CD14-positive monocyte (primary cell): ENCODE measurements around the gene SLC4A11. TPM values are rescaled to one million over a fixed set of nuclear protein-coding genes. Genes with fewer than 3 reads are reported as not detected.

Source experiments
- DNase-seq, 3 donors: peaks; one replicate each; pipeline ENCODE4 v3.0.0-alpha.2; 2011 to 2022
- H2AFZ ChIP-seq: 2 replicates; pipeline ENCODE4 v1.6.0; 2012; ENCODE audit warnings: mild to moderate bottlenecking, low read depth, low read length, inconsistent platforms; ENCODE audit not compliant: insufficient read depth, poor library complexity, severe bottlenecking
- H3K27ac ChIP-seq, 2 donors: 1 replicate in 1 of 2; 2 replicates in 1 of 2; pipeline ENCODE4 v1.5.1; 2012 to 2013; ENCODE audit warnings: low read length in 2 of 2, control low read depth in 1 of 2, inconsistent platforms in 1 of 2, low read depth in 1 of 2, mild to moderate bottlenecking in 1 of 2
- H3K27me3 ChIP-seq, 2 donors: one replicate each; pipeline versions ENCODE4 v1.6.0 to v1.6.1; 2011 to 2013; ENCODE audit warnings: low read length in 2 of 2; ENCODE audit not compliant: control insufficient read depth in 2 of 2, insufficient read depth in 2 of 2
- H3K36me3 ChIP-seq, 2 donors: replicated peaks in 1 of 2; 1 replicate in 1 of 2; 2 replicates in 1 of 2; pipeline versions ENCODE4 v1.5.1 to v1.6.1; 2012 to 2013; ENCODE audit warnings: low read length in 2 of 2, control low read depth in 1 of 2, inconsistent platforms in 1 of 2, mild to moderate bottlenecking in 1 of 2; ENCODE audit not compliant: insufficient read depth in 2 of 2, control insufficient read depth in 1 of 2
- H3K4me1 ChIP-seq, 2 donors: 1 replicate in 1 of 2; 2 replicates in 1 of 2; pipeline versions ENCODE4 v1.5.1 to v1.6.1; 2012 to 2013; ENCODE audit warnings: low read length in 2 of 2, control low read depth in 1 of 2, inconsistent platforms in 1 of 2, mild to moderate bottlenecking in 1 of 2, moderate library complexity in 1 of 2; ENCODE audit not compliant: insufficient read depth in 2 of 2, control insufficient read depth in 1 of 2
- H3K4me2 ChIP-seq: replicated peaks from 2 replicates; pipeline ENCODE3; 2012; ENCODE audit warnings: low read length, moderate library complexity, mild to moderate bottlenecking; ENCODE audit not compliant: poor library complexity, severe bottlenecking; ENCODE audit errors: extremely low read depth
- H3K4me3 ChIP-seq, 3 experiments: fragments of 200-600 bp in 1 of 3; sonication (generic) in 1 of 3; replicated peaks in 1 of 3; 1 replicate in 2 of 3; 2 replicates in 1 of 3; pipeline ENCODE4 v1.5.1; 2011 to 2013; ENCODE audit warnings: low read length in 3 of 3, mild to moderate bottlenecking in 3 of 3, control low read depth in 2 of 3, low read depth in 2 of 3, inconsistent platforms in 1 of 3, moderate library complexity in 1 of 3
- H3K79me2 ChIP-seq: 2 replicates; pipeline ENCODE4 v1.6.0; 2012; ENCODE audit warnings: mild to moderate bottlenecking, control low read depth, inconsistent platforms, low read length, moderate library complexity; ENCODE audit not compliant: insufficient read depth
- H3K9ac ChIP-seq: 2 replicates; pipeline ENCODE4 v1.6.0; 2017; ENCODE audit warnings: low read length, mild to moderate bottlenecking; ENCODE audit not compliant: insufficient read depth, poor library complexity, severe bottlenecking
- H3K9me3 ChIP-seq, 2 donors: replicated peaks in 1 of 2; 1 replicate in 1 of 2; 2 replicates in 1 of 2; pipeline versions ENCODE4 v1.5.1 to v1.6.1; 2012 to 2013; ENCODE audit warnings: low read length in 2 of 2, control low read depth in 1 of 2; ENCODE audit not compliant: control insufficient read depth in 1 of 2, insufficient read depth in 1 of 2
- H4K20me1 ChIP-seq: 2 replicates; pipeline ENCODE4 v1.6.0; 2012; ENCODE audit warnings: mild to moderate bottlenecking, low read length, control low read depth, moderate library complexity; ENCODE audit not compliant: insufficient read depth
- H3K27ac Mint-ChIP-seq, 7 donors: one replicate each; pipeline ENCODE4 v1.8.0; 2020; ENCODE audit warnings: mild to moderate bottlenecking in 7 of 7, mixed read lengths in 7 of 7, moderate library complexity in 6 of 7, inconsistent platforms in 2 of 7
- H3K27me3 Mint-ChIP-seq, 3 donors: one replicate each; pipeline ENCODE4 v1.8.0; 2021 to 2022; ENCODE audit warnings: low read depth in 3 of 3, mild to moderate bottlenecking in 3 of 3, mixed read lengths in 3 of 3, moderate library complexity in 3 of 3, inconsistent platforms in 1 of 3
- H3K36me3 Mint-ChIP-seq, 2 donors: one replicate each; pipeline ENCODE4 v1.8.0; 2020; ENCODE audit warnings: mixed read lengths in 2 of 2, inconsistent platforms in 1 of 2, mild to moderate bottlenecking in 1 of 2
- H3K4me1 Mint-ChIP-seq: one replicate; pipeline ENCODE4 v1.8.0; 2020; ENCODE audit warnings: mild to moderate bottlenecking, mixed read lengths
- H3K4me3 Mint-ChIP-seq, 2 donors: one replicate each; pipeline ENCODE4 v1.8.0; 2020; ENCODE audit warnings: mild to moderate bottlenecking in 2 of 2, mixed read lengths in 2 of 2, moderate library complexity in 1 of 2
- H3K9me3 Mint-ChIP-seq, 7 donors: one replicate each; pipeline ENCODE4 v1.8.0; 2020 to 2022; ENCODE audit warnings: mixed read lengths in 7 of 7, mild to moderate bottlenecking in 6 of 7, moderate library complexity in 6 of 7, inconsistent platforms in 2 of 7
- WGBS: methylation state at CpG from one replicate; pipeline ENCODE4 v1.1.5; 2013; ENCODE audit warnings: missing lambda C conversion rate; ENCODE audit not compliant: insufficient coverage; 5-methylcytosine and 5-hydroxymethylcytosine counted together
- intact Hi-C, 2 donors: fragments of 100-400 bp; cut with micrococcal nuclease; formaldehyde crosslinking; loops; one replicate each; pipeline versions ENCODE4 v1.15.0 to v1.15.1; 2023
- polyA plus RNA-seq, 3 donors: library from polyadenylated mRNA; depleted of rRNA in 1 of 3; unstranded in 2 of 3; stranded (reverse) in 1 of 3; fragments of 300-500 nt in 2 of 3; fragments of >200 nt in 1 of 3; fragmentation: Illumina TruSeq in 2 of 3; gene quantifications; 1 replicate in 2 of 3; 2 replicates in 1 of 3; pipeline ENCODE4 v1.2.3, GENCODE V29; 2012 to 2021
- TF ChIP-seq, protein P1 (sequence below): fragments of 200-600 bp; IDR thresholded peaks from one replicate; pipeline ENCODE4 v1.8.0; 2022; ENCODE audit warnings: antibody characterized with exemption, mild to moderate bottlenecking

The SLC4A11 gene
- polyA plus RNA-seq, 3 donors, result 0.11 to 0.33 TPM; not detected in 1

DNA sequence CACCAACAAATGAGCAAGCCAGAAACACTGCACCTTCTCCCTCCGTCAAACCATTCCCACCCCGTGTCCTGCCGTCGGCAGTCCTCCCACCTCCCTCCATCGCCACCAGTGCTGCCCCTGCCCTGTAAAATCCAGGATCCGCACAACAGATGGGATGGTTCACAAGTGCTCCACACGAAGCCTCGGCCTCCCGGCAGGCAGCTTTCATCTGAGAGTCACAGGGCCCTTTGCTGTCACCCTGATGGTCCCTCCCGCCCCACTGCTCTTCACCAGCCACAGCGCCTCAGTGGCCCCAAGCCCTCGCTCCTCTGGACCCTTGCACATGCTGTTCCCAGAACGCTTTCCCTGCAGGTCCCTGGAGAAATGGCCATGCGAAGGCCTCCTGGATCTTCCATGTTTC, 12.1 kb downstream of the SLC4A11 start:
- no peak overlapping the region for H2AFZ ChIP-seq
- H3K4me3 ChIP-seq, result no peak overlapping the region
- H3K36me3 Mint-ChIP-seq, result peaks cover 23 to 37% of the 10 kb centered on the region in 2 donors
- DNase-seq, result no peak
- peak overlapping the region in 2 of 7 donors; percentile 55 to 58 for H3K27ac Mint-ChIP-seq
- H3K36me3 ChIP-seq, result peaks cover 17 to 28% of the 10 kb centered on the region in 2 donors
- no peaks in the 10 kb centered on the region for H3K9me3 ChIP-seq
- intact Hi-C loops, result no loop called here
- H3K9me3 Mint-ChIP-seq, result no peaks in the 10 kb centered on the region
- H4K20me1 ChIP-seq, result no peaks in the 10 kb centered on the region
- H3K4me2 ChIP-seq, result no peak overlapping the region
- peaks cover 5% of the 10 kb centered on the region for H3K4me1 Mint-ChIP-seq
- H3K27me3 ChIP-seq, result no peaks in the 10 kb centered on the region
- no peak overlapping the region for H3K4me3 Mint-ChIP-seq
- H3K27ac ChIP-seq, result no peak overlapping the region
- H3K9ac ChIP-seq, result no peak overlapping the region
- TF ChIP-seq, protein P1, sequence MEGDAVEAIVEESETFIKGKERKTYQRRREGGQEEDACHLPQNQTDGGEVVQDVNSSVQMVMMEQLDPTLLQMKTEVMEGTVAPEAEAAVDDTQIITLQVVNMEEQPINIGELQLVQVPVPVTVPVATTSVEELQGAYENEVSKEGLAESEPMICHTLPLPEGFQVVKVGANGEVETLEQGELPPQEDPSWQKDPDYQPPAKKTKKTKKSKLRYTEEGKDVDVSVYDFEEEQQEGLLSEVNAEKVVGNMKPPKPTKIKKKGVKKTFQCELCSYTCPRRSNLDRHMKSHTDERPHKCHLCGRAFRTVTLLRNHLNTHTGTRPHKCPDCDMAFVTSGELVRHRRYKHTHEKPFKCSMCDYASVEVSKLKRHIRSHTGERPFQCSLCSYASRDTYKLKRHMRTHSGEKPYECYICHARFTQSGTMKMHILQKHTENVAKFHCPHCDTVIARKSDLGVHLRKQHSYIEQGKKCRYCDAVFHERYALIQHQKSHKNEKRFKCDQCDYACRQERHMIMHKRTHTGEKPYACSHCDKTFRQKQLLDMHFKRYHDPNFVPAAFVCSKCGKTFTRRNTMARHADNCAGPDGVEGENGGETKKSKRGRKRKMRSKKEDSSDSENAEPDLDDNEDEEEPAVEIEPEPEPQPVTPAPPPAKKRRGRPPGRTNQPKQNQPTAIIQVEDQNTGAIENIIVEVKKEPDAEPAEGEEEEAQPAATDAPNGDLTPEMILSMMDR, result no peak
- H3K79me2 ChIP-seq, result no peaks in the 10 kb centered on the region
- peaks cover 0 to 1% (median 0%) of the 10 kb centered on the region in 3 donors for H3K27me3 Mint-ChIP-seq
- peaks cover 0 to 6% of the 10 kb centered on the region in 2 donors for H3K4me1 ChIP-seq
- WGBS, result 97% methylated on average over 13 of the region's 14 CpGs

DNA sequence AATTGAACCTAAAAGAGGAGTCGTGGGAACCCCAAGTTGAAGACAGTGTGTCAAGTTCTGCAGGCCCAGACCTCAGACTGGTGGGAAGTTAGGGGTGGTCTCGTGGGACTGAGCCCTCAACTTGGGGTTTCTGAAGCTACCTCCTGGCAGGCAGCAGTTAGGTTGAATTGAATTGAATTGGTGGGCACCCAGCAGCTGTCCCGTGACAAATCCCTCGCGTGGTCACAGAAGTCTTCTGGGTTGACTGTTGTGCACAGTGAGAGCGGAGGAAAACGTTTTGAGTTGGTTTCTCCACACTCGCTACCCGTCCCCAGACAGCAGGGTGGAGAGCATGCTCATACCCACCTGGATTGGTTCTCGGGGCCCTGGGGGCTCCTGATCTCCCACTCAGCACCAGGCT, 12.9 kb downstream of the SLC4A11 start:
- Mint-ChIP-seq H3K4me1 (peaks cover 5% of the 10 kb centered on the region), H3K27me3 (peaks cover 0 to 2% (median 0%) of the 10 kb centered on the region in 3 donors), H3K27ac (no peak overlapping the region), H3K9me3 (no peaks in the 10 kb centered on the region), H3K36me3 (peaks cover 31 to 45% of the 10 kb centered on the region in 2 donors), H3K4me3 (no peak overlapping the region)
- no peak overlapping the region for H3K4me2 ChIP-seq
- WGBS, result 94% methylated on average over 9 of the region's 10 CpGs
- TF ChIP-seq, protein P1, result no peak
- no peaks in the 10 kb centered on the region for H3K27me3 ChIP-seq
- H3K9me3 ChIP-seq, result no peaks in the 10 kb centered on the region
- H3K27ac ChIP-seq, result no peak overlapping the region
- no peak overlapping the region for H2AFZ ChIP-seq
- no peaks in the 10 kb centered on the region for H4K20me1 ChIP-seq
- intact Hi-C loops, result no loop called here
- peaks cover 24 to 36% of the 10 kb centered on the region in 2 donors for H3K36me3 ChIP-seq
- H3K4me1 ChIP-seq, result peaks cover 0 to 6% of the 10 kb centered on the region in 2 donors
- no peak overlapping the region for H3K4me3 ChIP-seq
- DNase-seq, result no peak
- no peak overlapping the region for H3K9ac ChIP-seq
- H3K79me2 ChIP-seq, result no peaks in the 10 kb centered on the region
